GM13977 (cell line): ENCODE measurements around the gene MMP27.

Experiments
- DNase-seq: peaks from one replicate; pipeline ENCODE4 v3.0.0; 2012; ENCODE audit warnings: low spot score
- CTCF ChIP-seq: IDR thresholded peaks from 2 replicates; pipeline ENCODE4 v1.5.1; 2012; ENCODE audit warnings: mild to moderate bottlenecking, control low read depth; ENCODE audit not compliant: insufficient read depth; ENCODE audit errors: extremely low read depth, missing control alignments
- in situ Hi-C: fragments of 300-500 bp; cut with MboI; formaldehyde crosslinking; loops from one replicate; pipeline ENCODE4 v1.12.0; 2022; ENCODE audit warnings: low sequenced_read_pairs, low pct_unique_long_range_greater_than_20kb, mixed read lengths, inconsistent platforms; ENCODE audit not compliant: unreplicated experiment

MMP27 gene

GRCh38 chr11:102654761-102655160, 50.8 kb downstream of the MMP27 start:
- TF ChIP-seq CTCF: no peak

DNA sequence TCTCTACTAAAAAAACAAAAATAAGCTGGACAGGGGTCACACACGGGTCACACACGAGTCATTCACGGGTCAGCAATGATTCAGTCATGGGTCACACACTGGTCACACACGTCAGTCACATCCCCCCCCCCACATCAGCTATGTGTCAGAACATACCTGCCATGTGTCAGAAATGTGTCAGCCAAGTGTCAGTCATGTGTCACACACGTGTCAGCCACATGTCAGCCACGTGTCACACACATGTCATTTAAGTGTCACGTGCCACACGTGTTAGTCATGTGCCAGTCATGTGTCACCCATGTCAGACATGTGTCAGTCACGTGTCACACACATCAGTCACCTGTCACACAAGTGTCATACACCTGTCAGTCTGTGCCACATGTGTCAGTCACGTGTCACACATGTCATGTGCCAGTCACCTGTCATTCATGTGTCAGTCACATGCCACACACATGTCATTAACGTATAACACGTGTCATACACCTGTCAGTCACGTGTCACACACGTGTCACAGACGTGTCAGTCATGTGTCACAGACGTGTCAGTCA, 51.8 kb downstream of the MMP27 start:
- DNase-seq: no peak
- in situ Hi-C loops: no loop called here
- TF ChIP-seq CTCF: no peak

More at GRCh38 chr11:102654761-102655160, 50.8 kb downstream of the MMP27 start:
- in situ Hi-C loops: no loop called here
- DNase-seq: no peak

GRCh38 chr11:102647430-102647829, 58.1 kb downstream of the MMP27 start:
- DNase-seq: no peak
- no peak for TF ChIP-seq CTCF
- in situ Hi-C loops: no loop called here

DNA sequence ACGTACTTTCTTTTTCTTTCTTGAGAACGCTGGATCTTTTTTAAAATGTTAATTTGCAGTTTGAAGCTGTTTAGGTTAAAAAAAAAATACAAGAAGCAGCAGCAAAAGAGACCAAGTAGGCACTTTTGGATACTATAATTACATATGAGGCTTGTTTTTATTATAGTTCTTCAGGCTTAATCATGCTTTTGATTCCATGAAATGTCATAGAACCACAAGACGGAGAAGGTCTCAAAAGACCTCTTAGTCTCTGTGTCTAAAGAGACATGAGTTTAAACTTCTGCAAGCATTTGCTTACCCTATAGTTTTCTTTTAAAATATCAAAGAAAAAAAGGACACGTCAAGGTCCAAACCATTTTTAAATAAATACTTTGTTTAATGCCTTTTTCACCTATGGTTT, 61.6 kb downstream of the MMP27 start:
- in situ Hi-C loops: no loop called here
- no peak for TF ChIP-seq CTCF
- DNase-seq: no peak
